ENCODE results near the gene RAET1G.
"Not testable (repeated sequence)": the region's sequence is repeated elsewhere in the genome, so short reads cannot be mapped to it uniquely, and the experiment has no call there.

Gene RAET1G, protein sequence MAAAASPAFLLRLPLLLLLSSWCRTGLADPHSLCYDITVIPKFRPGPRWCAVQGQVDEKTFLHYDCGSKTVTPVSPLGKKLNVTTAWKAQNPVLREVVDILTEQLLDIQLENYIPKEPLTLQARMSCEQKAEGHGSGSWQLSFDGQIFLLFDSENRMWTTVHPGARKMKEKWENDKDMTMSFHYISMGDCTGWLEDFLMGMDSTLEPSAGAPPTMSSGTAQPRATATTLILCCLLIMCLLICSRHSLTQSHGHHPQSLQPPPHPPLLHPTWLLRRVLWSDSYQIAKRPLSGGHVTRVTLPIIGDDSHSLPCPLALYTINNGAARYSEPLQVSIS

DNA sequence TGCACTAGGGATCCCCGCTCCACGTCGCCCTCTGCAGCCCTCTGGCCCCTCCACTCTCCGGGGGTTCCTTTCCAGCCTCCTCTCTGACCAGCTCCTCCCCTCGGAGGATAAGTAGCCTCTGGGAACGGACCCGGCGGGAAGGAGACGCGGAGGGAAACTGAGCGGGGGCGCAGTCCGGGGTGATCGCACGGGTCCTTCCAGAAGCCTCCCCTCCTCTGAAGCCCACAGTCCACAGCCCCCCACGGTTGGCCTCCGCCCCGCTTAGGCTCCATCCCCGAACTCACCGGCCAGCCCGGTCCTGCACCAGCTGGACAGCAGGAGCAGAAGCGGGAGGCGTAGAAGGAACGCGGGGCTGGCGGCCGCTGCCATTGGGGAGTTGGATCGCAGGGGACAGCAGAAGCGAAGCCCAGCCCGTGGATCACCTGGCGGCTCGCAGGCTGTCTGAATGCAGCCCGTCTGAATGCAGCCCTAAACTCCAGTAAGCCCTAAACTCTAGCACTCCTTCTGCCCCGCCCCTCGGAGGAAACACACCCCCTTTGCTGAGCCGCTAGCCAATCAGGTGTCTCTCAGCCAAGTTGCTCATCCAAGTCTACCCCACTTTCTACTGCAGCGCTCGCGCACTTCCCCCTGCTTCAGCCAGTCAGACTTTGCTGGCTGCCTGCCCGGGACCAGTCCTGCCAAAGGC, at the start of gene RAET1G:
RAET1G (minus strand) TSS at position 480 of the 685 bp plus-strand sequence; CDS start at position 369, 111 bp downstream.
- H3K36me3 Mint-ChIP-seq = peaks cover 6% of the 10 kb centered on the region
- H3K4me3 Mint-ChIP-seq = peak within 1 kb of the TSS; percentile 82
- H3K27ac Mint-ChIP-seq = no peak within 1 kb of the TSS

DNA sequence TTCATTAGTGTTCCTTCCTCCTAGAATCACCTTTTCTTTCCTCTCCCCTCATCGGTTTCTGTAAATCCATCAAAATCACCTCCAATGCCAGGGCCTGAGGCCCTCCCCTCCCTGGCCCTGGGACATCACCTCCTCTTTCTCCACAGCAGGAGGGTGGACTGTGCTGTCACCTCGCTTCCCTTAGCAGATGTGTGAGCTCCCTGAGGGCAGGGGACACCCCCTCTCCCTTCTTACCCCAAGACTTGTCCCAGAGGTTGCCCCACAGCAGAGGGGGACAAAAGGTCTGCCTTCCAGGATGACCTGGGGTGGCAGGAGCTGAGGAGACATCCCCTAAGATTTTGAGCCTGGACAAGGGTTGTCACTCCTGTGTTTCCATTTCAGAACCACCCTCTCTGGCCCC, 46.7 kb upstream of the RAET1G start:
- ATAC-seq (no peak), DNase-seq (ENCODE audit: low spot score in 2 of 2) (no peak)
- no peak overlapping the region for H3K27ac Mint-ChIP-seq
- no peak overlapping the region for H3K4me3 Mint-ChIP-seq
- H3K4me1 Mint-ChIP-seq = peaks cover 15% of the 10 kb centered on the region
- no peaks in the 10 kb centered on the region for H3K9me3 Mint-ChIP-seq
- peaks cover 14% of the 10 kb centered on the region for H3K36me3 Mint-ChIP-seq

More for the DNA sequence above, at the start of gene RAET1G:
- H3K9me3 Mint-ChIP-seq = no peaks in the 10 kb centered on the region
- ATAC-seq = peak; percentile 92
- peak; percentile 55 to 86 for DNase-seq (ENCODE audit: low spot score in 2 of 2)
- peaks cover 36% of the 10 kb centered on the region for H3K4me1 Mint-ChIP-seq

DNA sequence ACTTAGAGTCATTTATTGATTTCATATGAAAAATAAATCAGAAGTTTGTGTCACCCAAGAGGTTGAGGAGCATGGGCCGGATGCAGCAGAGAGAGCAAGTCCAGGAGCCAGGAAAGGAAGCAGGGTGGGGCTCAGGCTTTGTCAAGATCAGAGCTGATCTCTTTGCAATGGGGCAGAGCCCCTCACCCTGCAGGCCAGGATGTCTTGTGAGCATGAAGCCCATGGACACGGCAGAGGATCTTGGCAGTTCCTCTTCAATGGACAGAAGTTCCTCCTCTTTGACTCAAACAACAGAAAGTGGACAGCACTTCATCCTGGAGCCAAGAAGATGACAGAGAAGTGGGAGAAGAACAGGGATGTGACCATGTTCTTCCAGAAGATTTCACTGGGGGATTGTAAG, 46.0 kb upstream of the RAET1G start:
- not testable (repeated sequence) for DNase-seq (ENCODE audit: low spot score in 2 of 2); ATAC-seq

DNA sequence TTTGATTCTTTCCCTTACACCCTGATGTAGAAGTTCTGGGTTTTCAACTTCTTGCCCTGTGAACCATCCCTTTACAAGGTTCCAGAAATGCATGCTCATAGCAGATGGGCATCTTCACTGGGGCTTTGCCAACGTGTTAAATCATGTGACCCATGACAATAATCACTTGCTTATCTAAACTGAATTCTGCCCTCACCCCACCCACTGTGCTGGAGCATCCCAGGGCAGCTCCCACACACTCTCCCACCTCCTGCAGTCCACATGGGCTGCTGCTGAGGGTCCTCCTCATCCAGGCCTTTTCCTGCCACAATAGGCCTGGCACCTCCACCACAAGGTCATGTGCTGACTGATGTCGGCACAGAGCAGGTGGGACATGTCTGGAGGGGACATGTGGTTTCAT, 45.1 kb upstream of the RAET1G start:
- H3K4me3 Mint-ChIP-seq; H3K27ac Mint-ChIP-seq; DNase-seq (ENCODE audit: low spot score in 2 of 2); H3K9me3 Mint-ChIP-seq; ATAC-seq: not testable (repeated sequence)
- H3K4me1 Mint-ChIP-seq = peaks cover 30% of the 10 kb centered on the region
- peaks cover 23% of the 10 kb centered on the region for H3K36me3 Mint-ChIP-seq

More for the DNA sequence above, 46.0 kb upstream of the RAET1G start:
- not testable (repeated sequence) for H3K9me3 Mint-ChIP-seq, H3K27ac Mint-ChIP-seq, H3K4me3 Mint-ChIP-seq
- Mint-ChIP-seq H3K36me3 (peaks cover 19% of the 10 kb centered on the region), H3K4me1 (peaks cover 22% of the 10 kb centered on the region)

DNA sequence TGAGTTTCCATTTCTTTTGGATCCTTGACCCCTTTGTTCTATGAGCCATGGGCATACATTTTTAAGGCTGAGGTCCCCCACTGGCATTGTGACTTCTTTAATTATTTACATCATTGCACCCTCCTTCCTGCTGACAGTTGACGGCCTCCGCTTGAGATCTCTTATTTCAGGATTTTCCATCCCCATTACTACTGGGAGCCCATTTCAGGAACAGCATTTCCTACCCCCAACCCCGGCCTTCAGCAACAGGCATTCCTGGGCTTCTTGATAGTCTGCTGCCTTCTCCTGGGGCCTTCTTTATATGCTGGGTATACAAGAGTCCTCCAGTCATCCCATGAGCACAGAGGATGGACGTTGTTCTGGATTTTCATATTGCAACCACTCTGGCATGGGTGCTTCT, 44.7 kb upstream of the RAET1G start:
- H3K4me1 Mint-ChIP-seq = peaks cover 34% of the 10 kb centered on the region
- peaks cover 27% of the 10 kb centered on the region for H3K36me3 Mint-ChIP-seq
- H3K4me3 Mint-ChIP-seq = no peak overlapping the region

DNA sequence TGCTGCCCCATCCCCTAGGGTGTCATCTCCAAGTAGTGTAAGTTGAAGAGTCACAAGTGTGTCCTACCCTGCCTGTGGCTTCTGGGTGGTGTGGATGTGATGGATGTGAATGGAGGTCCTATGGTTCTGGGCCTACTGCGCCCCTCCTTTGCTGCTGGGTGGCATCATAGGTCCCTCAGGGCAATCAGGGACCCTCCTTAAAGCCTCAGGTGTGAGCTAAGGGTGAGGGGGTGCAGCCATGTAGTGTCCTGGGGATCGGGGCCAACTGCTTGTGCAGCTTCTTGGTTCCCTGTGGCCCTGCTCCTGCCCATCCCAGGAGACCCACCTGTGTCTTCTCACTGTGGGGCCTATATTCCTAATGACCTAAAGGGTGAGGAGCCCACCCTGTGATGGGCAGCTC, 43.4 kb upstream of the RAET1G start:
- Mint-ChIP-seq H3K4me3 (peak overlapping the region; percentile 92), H3K4me1 (peaks cover 35% of the 10 kb centered on the region), H3K36me3 (peaks cover 28% of the 10 kb centered on the region)
- ATAC-seq; H3K27ac Mint-ChIP-seq; H3K9me3 Mint-ChIP-seq; DNase-seq (ENCODE audit: low spot score in 2 of 2): not testable (repeated sequence)

More for the DNA sequence above, 44.7 kb upstream of the RAET1G start:
- ATAC-seq (no peak), DNase-seq (ENCODE audit: low spot score in 2 of 2) (no peak)
- H3K27ac Mint-ChIP-seq = no peak overlapping the region
- H3K9me3 Mint-ChIP-seq = no peaks in the 10 kb centered on the region

DNA sequence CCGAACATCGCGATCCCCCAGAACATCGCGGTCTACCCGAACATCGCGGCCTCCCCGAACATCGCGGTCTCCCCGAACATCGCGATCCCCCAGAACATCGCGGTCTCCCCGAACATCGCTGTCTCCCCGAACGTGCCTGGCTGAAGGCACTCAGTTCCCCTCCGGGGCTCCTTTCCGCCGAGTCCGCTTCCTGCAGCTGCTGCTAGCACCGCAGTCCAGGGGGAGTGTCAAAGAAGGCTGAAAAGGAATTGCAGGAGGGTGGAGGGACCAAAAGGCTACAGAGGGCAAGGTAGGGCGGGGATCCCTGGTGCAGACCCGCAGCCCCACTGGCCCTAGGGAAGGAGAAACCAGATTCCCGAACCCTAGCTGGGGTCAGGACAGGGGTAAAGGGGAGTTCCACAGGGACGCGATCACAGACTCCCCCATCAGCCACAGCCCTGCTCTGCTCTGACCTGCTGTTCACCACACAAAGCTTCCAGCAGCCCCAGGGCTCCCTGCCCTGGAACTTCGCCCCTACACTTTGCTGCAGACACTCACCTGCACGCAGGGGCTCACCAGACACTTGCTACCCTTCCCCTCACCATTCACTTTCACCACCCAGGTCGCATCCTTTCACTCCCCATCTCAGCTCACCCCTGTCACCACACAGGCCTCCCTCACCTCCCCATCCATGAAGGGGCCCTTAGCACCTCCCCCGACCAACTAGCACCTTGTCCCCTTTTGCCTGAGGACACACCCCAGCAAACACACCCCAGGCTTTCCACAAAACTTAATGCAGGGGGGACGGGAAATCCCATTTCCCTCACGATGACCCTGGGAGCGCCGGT, 42.5 kb upstream of the RAET1G start:
- peaks cover 35% of the 10 kb centered on the region for H3K4me1 Mint-ChIP-seq
- H3K27ac Mint-ChIP-seq = peak overlapping the region; percentile 88
- DNase-seq (ENCODE audit: low spot score in 2 of 2) (no peak), ATAC-seq (no peak)
- H3K9me3 Mint-ChIP-seq = no peaks in the 10 kb centered on the region
- H3K36me3 Mint-ChIP-seq = peaks cover 28% of the 10 kb centered on the region
- peak overlapping the region; percentile 92 for H3K4me3 Mint-ChIP-seq

DNA sequence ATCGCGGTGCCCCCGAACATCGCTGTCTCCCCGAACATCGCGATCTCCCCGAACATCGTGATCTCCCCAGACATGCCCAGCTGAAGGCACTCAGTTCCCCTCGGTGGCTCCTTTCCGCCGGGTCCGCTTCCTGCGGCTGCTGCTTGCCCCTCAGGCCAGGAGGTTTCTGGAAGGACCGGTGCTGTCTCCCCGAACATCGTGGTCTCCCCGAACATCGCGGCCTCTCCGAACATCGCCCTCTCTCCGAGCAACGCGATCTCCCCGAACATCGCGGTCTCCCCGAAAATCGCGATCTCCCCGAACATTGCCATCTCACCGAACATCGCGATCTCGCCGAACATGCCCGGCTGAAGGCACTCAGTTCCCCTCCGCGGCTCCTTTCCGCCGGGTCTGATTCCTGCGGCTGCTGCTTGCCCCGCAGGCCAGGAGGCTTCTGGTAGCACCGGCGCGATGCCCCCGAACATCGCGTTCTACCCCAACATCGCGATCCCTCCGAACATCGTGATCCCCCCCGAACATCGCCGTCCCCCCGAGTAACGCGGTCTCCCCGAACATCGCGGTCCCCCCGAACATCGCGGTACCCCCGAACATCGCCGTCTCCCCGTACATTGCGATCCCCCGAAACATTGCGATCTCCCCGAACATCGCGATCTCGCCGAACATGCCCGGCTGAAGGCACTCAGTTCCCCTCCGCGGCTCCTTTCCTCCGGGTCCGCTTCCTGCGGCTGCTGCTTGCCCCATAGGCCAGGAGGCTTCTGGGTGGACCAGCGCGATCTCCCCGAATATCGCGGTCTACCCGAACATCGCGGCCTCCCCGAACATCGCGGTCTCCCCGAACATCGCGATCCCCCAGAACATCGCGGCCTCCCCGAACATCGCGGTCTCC, 41.6 kb upstream of the RAET1G start:
- Mint-ChIP-seq H3K36me3 (peaks cover 28% of the 10 kb centered on the region), H3K4me1 (peaks cover 35% of the 10 kb centered on the region), H3K4me3 (peak overlapping the region; percentile 92), H3K9me3 (no peaks in the 10 kb centered on the region), H3K27ac (peak overlapping the region; percentile 88)
- ATAC-seq = no peak
- DNase-seq (ENCODE audit: low spot score in 2 of 2) = no peak

DNA sequence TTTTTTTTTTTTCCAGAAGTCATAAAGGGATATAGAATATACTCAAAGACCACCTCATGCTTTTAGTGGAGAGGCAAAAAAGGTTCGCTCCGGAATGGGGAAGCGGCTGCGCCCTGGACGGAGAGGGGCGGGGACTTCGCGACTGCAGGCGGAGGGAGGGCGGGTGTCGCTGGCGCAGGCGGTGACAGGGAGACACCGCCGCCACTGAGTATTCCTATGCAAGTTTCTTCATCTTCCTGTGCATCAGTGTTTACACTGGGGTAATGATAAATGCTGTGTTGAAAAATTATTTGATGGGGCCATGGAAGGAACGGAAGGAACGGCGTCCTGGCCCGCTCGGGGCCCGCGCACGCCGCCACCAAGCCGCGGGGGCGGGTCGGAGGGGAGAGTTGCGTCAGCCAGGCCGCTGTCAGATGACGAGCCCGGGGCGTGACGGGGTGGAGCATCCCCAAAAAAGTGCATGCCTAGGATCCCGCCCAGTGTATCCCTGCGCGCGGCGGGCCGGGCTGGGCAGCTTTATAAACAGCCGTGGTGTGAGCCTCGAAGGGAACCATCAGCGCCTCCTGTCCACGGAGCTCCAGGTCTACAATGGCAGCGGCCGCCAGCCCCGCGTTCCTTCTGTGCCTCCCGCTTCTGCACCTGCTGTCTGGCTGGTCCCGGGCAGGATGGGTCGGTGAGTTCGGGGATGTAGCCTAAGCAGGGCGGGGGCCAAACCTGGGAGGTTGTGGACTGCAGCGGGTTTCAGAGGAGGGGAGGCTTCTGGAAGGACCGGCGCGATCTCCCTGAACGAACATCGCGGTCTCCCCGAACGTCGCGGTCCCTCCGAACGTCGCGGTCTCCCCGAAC, 40.8 kb upstream of the RAET1G start, which contains the start of gene ULBP1:
ULBP1 (plus strand) TSS at position 482 of the 846 bp plus-strand sequence; CDS start at position 589, 107 bp downstream.
- H3K4me1 Mint-ChIP-seq = peaks cover 35% of the 10 kb centered on the region
- H3K27ac Mint-ChIP-seq = peak within 1 kb of the TSS; percentile 88
- peak within 1 kb of the TSS; percentile 92 for H3K4me3 Mint-ChIP-seq
- peaks cover 28% of the 10 kb centered on the region for H3K36me3 Mint-ChIP-seq
- peak; percentile 83 for ATAC-seq
- peak; percentile 67 to 93 for DNase-seq (ENCODE audit: low spot score in 2 of 2)
- H3K9me3 Mint-ChIP-seq = no peaks in the 10 kb centered on the region

DNA sequence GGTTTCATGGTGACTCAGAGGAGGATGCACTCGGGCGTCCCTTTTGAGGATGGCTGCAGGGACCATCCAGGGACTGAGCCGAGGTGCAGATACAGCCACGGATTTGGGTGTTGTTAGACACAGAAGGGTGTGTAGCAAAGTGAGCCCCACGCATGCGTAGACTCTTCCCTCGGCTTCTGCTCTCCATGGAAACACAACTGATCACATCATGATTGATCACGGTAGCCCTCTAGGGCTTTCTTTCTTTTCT, 40.2 kb upstream of the RAET1G start:
- Mint-ChIP-seq H3K4me1 (peaks cover 35% of the 10 kb centered on the region), H3K36me3 (peaks cover 28% of the 10 kb centered on the region), H3K27ac (peak overlapping the region; percentile 88), H3K9me3 (no peaks in the 10 kb centered on the region), H3K4me3 (peak overlapping the region; percentile 92)
- DNase-seq (ENCODE audit: low spot score in 2 of 2) (peak in 1 of 2 donors; percentile 74), ATAC-seq (peak; percentile 64)

DNA sequence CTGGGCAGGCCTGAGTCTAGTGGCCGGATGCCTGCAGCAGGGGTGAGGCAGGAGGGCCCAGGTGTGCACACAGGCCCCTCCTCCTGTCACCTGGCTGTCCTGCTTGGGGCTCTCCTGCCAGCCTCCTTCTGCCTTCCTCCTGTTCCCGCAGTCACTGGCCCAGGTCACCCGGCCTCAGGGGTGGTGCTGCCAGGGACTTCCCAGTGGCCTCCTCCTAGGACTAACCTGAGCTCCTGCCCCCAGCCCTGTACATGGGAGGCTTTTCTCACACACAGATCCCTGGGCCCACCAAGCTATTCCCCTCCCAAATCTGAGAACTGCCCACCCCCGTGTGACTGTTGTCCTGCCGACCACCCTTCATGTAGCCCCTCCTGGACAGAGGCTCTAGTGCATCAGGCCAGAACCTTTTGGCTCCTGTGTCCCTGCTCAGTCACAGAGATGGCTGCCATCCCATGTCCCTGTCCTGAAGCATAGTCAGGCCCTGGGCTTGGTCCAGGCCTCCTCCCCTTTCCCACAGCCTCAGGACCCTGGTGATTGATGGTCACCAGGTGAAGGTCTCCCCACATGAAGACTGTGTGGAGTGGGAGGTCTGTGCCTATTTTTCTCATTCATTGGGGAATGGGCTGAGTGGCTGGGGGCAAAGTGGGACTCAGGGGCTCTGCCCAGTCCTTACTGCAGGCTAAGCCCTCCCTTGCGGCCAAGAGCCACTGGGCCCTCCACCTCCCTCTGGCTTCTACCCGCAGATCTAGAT, 39.7 kb upstream of the RAET1G start:
- DNase-seq (ENCODE audit: low spot score in 2 of 2) (no peak), ATAC-seq (no peak)
- Mint-ChIP-seq H3K4me3 (peak overlapping the region; percentile 92), H3K4me1 (peaks cover 35% of the 10 kb centered on the region), H3K36me3 (peaks cover 28% of the 10 kb centered on the region), H3K27ac (peak overlapping the region; percentile 88), H3K9me3 (no peaks in the 10 kb centered on the region)

DNA sequence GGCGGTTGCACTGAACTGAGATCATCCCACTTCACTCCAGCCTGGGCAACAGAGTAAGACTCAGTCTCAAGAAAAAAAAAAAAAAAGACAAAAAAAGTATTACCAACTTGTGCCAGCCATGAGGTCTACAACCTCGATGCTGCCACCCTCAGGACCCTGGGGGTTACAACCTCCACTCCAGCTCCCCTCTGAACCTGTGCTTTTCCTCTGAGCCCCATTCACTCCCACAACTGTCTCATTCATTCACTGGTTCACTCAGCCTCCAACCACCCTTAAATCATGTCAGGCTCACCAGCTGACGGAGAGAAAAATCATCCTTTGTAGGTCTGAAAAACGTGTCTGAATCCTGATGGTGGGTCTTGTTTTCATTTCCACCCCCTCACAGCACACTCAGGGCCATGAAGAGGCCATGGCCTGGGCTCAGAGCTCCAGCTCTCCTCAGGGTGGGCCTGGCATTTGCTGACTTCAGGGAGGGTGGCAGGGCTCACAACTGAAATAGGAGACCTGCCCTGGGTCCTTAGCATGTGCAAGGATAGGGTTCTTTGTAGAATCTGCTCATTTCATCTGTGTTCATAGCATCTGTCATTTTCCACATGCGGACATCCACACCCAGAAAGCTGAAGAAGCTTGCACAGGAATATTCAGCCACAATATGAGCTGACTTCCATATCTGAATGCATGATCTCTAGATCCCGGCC, 39.0 kb upstream of the RAET1G start:
- H3K27ac Mint-ChIP-seq = no peak overlapping the region
- H3K9me3 Mint-ChIP-seq = no peaks in the 10 kb centered on the region
- H3K4me1 Mint-ChIP-seq = peaks cover 35% of the 10 kb centered on the region
- peaks cover 28% of the 10 kb centered on the region for H3K36me3 Mint-ChIP-seq
- DNase-seq (ENCODE audit: low spot score in 2 of 2) (no peak), ATAC-seq (no peak)
- no peak overlapping the region for H3K4me3 Mint-ChIP-seq

DNA sequence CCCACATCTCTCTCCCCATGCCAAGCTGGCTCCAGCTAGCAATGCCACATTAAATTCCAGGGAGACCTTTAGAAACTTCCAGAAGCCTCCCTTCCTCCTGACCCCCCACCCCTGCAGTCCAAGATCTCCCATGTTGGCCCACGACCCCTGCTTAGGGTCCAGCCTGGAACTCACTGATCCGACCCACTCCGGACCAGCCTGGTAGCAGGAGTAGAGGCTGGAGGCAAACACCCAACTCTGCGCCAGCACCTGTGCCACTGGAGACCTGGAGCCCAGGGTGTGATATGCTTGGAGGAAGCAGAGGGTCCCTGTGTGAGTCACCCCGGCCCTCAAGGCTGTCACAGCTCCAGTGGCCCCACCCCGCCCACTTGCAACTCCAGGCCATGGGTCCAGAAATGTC, 37.6 kb upstream of the RAET1G start:
- Mint-ChIP-seq H3K9me3 (no peaks in the 10 kb centered on the region), H3K4me3 (no peak overlapping the region), H3K36me3 (peaks cover 23% of the 10 kb centered on the region), H3K27ac (no peak overlapping the region), H3K4me1 (peaks cover 33% of the 10 kb centered on the region)
- ATAC-seq (no peak), DNase-seq (ENCODE audit: low spot score in 2 of 2) (no peak)

Data from stimulated activated effector memory CD8-positive, alpha-beta T cell treated with anti-CD3 and anti-CD28 coated beads, Interleukin-12 subunit alpha, Interleukin-12 subunit beta, amount 100 ng/mL, for 72 hours (primary cell).